ENCODE results near the gene CHPF.

Gene CHPF

DNA sequence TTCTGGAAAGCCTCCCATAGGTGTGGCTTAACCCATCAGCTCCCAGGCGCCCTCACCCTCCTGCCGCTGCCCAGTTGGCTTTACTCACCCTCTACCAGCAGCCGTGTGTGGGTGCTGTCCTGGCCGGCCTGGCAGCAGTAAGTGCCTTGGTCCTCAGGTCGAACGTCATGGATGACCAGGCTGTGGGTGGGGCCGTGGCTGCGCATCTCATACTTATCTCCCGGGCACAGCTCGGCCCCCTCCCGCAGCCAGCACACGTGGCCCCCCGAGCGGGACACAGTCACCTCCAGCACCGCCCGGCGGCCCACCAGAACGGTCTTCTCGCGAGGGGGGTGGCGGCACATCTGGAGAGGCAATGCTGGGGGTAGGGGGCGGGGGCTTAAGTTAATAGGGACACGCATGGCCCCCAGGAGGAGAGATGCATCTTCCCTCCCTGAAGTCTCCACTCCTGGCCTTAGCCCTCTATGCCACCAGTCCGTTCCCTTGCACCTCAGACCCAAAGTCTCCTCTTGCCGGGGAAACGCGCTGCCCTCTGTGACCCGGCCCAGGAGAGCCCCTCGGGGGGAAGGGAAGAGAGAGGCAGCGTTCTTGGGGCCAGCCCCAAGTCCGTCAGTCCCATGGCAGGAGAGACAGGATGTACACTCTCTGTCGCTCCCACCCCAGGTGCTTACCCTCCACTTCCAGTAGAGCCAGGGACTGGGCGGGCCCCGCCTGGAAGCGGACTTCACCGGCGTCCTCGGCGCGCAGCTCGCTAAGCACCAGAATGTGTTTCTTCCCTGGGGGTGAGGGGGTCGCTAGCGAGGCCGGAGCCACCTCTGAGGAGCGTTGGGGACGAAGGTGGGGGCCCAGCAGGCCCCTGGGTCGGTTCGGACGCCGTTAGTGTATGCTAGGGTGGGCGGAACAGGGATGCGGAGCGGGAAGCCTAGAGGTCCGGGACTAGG, 8.1 kb upstream of the CHPF start:
- TF ChIP-seq GATA2 (IDR thresholded peaks at IDR 0.05; ENCODE audit: low read depth, low read length) (no peak), GATA3 (IDR thresholded peaks at IDR 0.05; ENCODE audit: low read depth, low read length) (no peak)

DNA sequence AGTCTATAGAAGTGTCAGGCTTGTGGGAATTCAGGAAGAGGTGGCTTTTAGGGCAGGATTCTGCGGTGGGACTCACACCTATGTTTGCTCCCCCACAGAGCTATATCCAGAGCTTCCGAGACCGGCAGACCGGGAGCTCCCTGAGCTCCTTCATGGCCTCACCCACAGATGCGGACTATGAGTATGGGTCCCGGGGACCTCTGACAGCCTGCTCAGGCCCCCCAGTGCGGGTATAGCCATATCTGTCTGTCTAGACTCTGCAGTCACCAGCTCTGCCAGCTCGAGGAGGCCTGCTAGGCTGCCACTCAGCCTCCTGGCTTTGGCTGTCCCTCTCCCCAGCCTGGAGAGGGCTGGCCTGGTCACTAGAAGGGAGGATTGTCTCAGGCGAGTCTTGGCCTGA, 6.0 kb upstream of the CHPF start:
- TF ChIP-seq GATA3 (IDR thresholded peaks at IDR 0.05; ENCODE audit: low read depth, low read length) (no peak), GATA2 (IDR thresholded peaks at IDR 0.05; ENCODE audit: low read depth, low read length) (no peak)

- TF ChIP-seq GATA3 (IDR thresholded peaks at IDR 0.05; ENCODE audit: low read depth, low read length) (no peak), GATA2 (IDR thresholded peaks at IDR 0.05; ENCODE audit: low read depth, low read length) (no peak)
These were observed 5.4 kb upstream of the CHPF start for GRCh38 chr2:219548990-219549389.

DNA sequence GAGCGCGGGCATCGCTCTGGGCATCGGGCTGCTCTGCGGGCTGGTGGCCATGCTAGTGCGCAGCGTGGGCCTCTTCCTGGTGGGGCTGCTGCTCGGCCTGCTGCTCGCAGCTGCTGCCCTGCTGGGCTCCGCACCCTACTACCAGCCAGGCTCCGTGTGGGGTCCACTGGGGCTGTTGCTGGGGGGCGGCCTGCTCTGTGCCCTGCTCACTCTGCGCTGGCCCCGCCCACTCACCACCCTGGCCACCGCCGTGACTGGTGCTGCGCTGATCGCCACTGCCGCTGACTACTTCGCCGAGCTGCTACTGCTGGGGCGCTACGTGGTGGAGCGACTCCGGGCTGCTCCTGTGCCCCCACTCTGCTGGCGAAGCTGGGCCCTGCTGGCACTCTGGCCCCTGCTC, 4.0 kb upstream of the CHPF start:
- TF ChIP-seq GATA3 (IDR thresholded peaks at IDR 0.05; ENCODE audit: low read depth, low read length) = no peak
- TF ChIP-seq GATA2 (IDR thresholded peaks at IDR 0.05; ENCODE audit: low read depth, low read length) = no peak

DNA sequence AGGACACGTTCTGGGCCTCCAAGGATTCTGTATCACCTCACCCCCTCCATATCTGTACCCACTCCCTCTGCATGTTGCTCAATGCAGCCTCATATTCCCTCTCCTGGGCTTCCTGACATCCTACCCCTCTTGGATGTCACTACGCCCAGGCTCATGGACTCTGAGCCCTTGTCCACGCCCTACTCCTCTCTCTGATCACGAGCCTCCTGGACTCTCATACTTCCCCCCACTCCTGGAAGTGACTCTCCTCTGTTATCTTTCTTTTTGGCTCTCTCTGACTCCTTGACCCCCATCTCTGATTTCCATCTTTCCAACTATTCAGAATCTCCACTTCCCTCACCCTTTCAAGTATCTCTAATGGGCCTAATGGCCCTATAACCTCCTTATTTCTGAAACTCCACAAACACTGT, 2.3 kb upstream of the CHPF start:
- no peak for TF ChIP-seq GATA2 (IDR thresholded peaks at IDR 0.05; ENCODE audit: low read depth, low read length)
- TF ChIP-seq GATA3 (IDR thresholded peaks at IDR 0.05; ENCODE audit: low read depth, low read length) = no peak

- no peak for TF ChIP-seq GATA3 (IDR thresholded peaks at IDR 0.05; ENCODE audit: low read depth, low read length)
- no peak for TF ChIP-seq GATA2 (IDR thresholded peaks at IDR 0.05; ENCODE audit: low read depth, low read length)
These were observed 1.8 kb upstream of the CHPF start for GRCh38 chr2:219545295-219545942.

GRCh38 chr2:219544567-219544966, 958 bp upstream of the CHPF start:
- TF ChIP-seq GATA3 (IDR thresholded peaks at IDR 0.05; ENCODE audit: low read depth, low read length) (no peak), GATA2 (IDR thresholded peaks at IDR 0.05; ENCODE audit: low read depth, low read length) (no peak)

- TF ChIP-seq GATA3 (IDR thresholded peaks at IDR 0.05; ENCODE audit: low read depth, low read length) (no peak), GATA2 (IDR thresholded peaks at IDR 0.05; ENCODE audit: low read depth, low read length) (no peak)
These were observed 546 bp downstream of the CHPF start for GRCh38 chr2:219542931-219543595.

DNA sequence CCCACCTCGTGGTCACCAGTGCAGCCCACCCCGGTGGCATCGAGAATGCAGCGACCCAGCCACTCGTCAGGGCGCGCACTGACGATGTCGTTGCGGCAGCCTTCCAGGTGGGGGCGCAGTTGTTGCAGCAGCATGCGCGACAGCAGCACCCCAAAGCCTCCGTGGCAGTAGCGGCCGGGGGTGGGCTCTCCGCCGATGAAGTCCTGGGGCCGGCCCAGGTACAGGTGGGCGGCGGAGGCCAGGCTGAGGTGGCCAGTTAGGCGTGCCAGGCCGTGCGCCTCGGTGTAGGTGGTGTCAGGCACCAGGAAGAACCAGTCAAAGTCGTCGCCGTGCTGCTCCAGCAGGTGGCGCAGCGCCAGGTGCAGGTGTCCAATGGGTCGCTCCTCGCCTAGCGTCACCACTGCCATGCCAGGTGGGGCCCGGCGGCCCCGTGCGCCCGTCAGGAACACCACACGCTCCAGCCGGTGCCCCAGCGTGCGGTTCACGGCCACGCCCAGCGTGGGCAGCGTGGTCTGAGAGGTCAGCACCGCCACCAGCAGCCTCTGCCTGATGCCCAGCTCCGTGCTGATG, 1.9 kb downstream of the CHPF start:
- TF ChIP-seq GATA2 (IDR thresholded peaks at IDR 0.05; ENCODE audit: low read depth, low read length) (no peak), GATA3 (IDR thresholded peaks at IDR 0.05; ENCODE audit: low read depth, low read length) (no peak)

- TF ChIP-seq GATA2 (IDR thresholded peaks at IDR 0.05; ENCODE audit: low read depth, low read length) = no peak
- TF ChIP-seq GATA3 (IDR thresholded peaks at IDR 0.05; ENCODE audit: low read depth, low read length) = no peak
These were observed 2.7 kb downstream of the CHPF start for GRCh38 chr2:219540784-219541504.

DNA sequence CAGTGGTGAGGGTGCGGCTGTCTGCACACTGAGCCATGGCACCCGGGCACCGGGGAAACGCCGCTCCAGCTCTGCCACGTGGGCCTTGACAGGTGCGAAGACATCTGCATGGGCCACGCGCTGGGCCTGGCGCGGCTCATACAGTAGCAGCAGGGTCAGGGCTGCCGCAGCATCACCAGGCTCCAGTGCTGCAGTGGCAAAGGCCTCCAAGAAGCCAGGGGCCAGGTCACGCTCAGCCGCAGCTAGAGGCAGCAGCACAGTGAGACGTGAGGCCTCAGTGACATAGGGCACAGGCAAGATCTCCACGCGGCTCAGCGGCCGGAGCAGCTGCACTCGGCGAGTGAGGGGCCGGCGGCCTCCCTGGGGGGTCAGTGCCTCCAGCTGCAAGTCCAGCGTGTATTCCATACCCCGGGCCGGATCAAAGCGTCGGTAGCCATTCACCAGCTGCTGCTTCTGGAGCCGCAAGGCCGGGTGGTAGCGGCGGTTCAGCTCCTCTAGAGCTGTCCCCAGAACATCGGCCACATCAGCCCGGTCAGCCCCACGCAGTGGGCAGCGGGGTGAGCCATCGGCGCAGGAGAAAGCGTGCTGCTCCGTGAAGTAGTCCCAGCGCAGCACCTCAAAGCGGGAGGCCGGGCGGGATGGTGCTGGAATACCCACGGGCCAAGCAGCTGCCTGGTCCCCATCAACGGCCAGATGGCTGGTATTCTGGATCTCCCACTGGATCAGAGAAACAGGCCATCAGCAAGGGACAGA, 3.5 kb downstream of the CHPF start:
- no peak for TF ChIP-seq GATA3 (IDR thresholded peaks at IDR 0.05; ENCODE audit: low read depth, low read length)
- TF ChIP-seq GATA2 (IDR thresholded peaks at IDR 0.05; ENCODE audit: low read depth, low read length) = no peak

- TF ChIP-seq GATA3 (IDR thresholded peaks at IDR 0.05; ENCODE audit: low read depth, low read length) (no peak), GATA2 (IDR thresholded peaks at IDR 0.05; ENCODE audit: low read depth, low read length) (no peak)
These were observed 4.4 kb downstream of the CHPF start for GRCh38 chr2:219538956-219539788.

All from SH-SY5Y (cell line).